COR-L47 (cell line): ENCODE data around the gene CSNK1G3.
A peak's percentile ranks its signal among the peaks of the same experiment; 100 is the strongest.
"Not testable (repeated sequence)": the region's sequence is repeated elsewhere in the genome, so short reads cannot be mapped to it uniquely, and the experiment has no call there.

Source experiments
- DNase-seq: peaks from one replicate; lab custom pipeline; 2025; lab: John Stamatoyannopoulos, UW

Gene CSNK1G3

GRCh38 chr5:123559434-123559775 is 47.4 kb downstream of the CSNK1G3 start:
- DNase-seq, result no peak

DNA sequence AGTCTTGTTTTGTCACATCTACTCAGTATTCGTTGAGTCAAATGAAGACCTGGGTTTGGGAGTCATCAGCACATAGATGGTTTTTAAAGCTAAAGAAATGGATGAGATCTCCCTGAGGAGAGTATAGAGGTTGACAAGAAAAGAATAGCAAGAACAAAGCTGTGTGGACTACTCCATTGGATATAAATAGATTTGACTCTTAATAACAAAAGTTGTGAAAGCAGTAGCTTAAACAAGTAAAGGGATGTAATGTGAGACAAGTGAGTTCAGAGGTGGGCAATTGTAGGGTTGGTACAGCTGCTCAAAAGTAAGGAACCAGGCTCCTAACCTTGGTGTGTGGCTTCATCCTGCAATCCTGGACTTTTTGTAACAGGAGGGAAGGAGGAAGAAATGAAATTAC is 49.3 kb downstream of the CSNK1G3 start:
- no peak for DNase-seq

GRCh38 chr5:123571927-123572326 is 60.0 kb downstream of the CSNK1G3 start:
- DNase-seq, result no peak

DNA sequence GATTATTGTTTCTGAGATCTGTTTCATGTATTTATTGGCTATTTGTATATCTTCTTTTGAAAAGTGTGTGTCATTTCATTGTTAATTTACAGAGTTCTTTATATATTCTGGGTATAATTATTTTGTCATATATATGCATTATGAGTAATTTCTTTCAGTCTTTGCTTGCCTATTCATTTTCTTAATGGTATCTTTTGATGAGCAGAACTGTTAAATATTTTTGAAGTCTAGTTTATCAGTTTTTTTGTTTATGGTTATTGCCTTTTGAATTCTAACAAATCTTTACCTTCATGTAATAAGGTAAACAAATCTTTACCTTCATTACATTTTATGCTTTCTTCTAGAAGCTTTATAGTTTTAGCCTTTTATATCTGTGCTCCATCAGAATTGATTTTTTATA is 66.4 kb downstream of the CSNK1G3 start:
- no peak for DNase-seq

DNA sequence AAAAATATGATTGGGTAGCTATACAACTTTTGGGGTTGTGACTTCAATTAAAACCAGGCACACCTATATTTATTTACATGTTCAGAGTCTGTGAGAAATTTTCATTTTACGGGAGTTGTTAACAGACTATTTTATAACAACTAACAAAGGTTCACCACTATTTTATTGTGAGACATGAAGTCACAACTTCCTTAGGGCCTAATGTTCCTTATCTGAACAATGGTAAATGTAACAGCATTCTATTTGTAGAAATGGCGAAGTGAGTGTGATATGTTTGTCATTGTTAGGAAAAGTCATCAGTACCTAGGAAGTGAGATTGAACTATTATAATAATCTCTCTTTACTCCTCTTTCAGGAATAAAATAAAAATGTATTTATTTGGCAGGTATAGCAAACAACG is 67.4 kb downstream of the CSNK1G3 start:
- no peak for DNase-seq

DNA sequence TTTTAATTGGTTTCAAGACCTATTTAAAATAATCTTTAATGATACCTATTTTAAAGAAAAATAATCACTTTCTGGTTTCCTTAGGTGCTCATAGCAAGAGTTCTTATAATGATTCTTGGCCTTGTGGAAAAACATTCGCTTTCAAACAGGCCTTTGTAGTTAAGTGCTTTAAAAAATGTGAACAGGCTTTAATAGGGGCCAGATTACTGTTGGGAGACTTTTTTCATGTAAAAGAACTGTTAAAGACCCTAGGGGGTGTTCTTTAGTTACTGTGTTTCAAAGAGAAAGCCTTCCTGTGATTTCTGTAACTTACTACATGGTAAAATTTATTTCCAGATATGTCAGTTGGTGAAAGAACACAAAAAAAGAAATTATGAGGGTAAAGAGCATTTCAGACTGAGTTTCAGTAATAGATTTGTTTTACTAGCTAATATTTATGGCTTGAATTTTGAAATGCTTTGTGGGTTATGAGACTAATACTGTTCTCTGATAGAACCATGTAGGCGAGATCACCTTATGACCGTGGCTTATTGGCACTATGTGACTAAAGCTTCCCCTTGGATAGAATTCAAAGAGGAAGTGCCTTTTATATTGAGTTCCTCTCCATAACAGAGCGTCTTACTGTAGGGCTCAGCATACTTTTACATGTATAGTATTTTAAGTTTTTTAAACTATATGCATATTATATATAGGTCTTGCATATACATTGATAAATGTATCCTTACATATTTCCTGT is 70.7 kb downstream of the CSNK1G3 start:
- no peak for DNase-seq

GRCh38 chr5:123585871-123586270 is 73.9 kb downstream of the CSNK1G3 start:
- DNase-seq, result no peak

DNA sequence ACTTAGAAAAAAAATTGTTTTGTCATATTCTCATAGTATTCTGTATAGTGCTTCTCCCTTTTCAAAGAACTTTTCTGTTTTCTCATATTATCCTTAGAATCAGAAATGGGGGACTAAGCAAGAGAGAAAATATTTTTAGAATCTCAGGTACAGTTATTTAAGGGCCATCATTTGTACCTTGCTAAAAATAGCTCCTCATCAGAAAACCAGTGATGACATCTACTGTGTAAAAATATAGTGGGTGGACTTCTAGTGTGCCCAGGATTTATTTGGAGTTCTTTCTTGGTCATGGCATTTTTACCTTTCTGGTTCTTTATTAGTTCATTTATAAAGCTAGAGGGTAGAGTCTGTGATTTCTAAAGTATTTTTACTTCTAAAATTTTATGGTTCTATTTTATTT is 82.5 kb downstream of the CSNK1G3 start:
- DNase-seq, result no peak

GRCh38 chr5:123597018-123597417 is 85.0 kb downstream of the CSNK1G3 start:
- DNase-seq, result no peak

GRCh38 chr5:123598028-123598689 is 86.2 kb downstream of the CSNK1G3 start:
- no peak for DNase-seq

GRCh38 chr5:123599171-123599570 is 87.2 kb downstream of the CSNK1G3 start:
- DNase-seq, result no peak

- DNase-seq, result no peak
Observed at GRCh38 chr5:123601610-123602009, 89.6 kb downstream of the CSNK1G3 start.

DNA sequence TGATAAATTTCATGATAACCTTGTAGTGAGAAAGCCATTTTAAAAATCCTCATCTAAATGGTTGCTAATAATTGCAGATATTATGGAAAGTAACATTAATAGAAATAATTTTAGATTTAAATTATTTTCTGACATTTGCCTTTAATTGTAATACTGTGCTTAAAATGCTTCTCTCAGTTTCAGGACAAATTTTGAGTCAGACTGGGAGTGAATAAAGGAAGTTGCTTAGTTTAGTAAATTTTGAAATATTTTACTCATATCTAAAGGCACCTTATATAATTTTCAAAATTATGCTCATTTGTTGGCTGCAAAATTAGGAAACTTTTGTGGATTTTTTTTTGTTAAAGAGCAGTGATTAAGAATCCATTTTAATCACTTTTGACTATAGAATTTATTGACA is 93.8 kb downstream of the CSNK1G3 start:
- no peak for DNase-seq

DNA sequence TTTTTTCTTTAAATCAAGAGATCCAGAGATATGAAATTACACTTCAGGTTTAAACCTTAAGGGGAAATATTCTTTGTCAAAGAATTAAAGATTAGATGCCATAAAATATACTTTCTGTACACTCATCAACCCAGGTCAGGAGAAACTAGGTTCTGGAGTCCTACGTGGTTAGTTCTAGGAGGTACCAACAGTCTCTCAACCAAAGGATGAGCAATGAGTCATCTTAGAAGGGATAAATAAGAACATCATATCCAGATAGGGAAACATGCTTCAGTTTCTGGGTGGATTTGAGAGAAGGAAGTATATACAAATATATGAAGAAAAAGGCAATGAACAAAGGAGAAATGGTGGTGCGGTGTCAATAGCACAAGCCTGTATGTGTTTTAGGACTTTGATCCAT is 98.2 kb downstream of the CSNK1G3 start:
- no peak for DNase-seq

- peak; percentile 16 for DNase-seq
Observed at GRCh38 chr5:123610665-123611405, 98.9 kb downstream of the CSNK1G3 start.

DNA sequence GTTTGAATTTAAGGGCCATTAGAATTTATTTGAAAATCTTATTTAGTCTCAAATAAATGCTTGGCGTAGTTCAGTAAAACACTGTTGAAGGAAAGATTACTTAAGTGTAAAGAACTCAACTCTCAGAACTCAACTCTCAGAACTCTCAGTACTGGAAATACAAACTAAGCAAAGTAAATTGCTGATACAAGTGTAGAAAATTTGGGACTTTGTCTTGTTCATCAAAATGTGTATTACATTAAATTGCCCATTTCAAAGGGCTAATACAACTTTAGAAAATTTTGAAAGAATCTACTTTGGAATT is 99.4 kb downstream of the CSNK1G3 start:
- DNase-seq, result no peak

- DNase-seq, result no peak
Observed at GRCh38 chr5:123617561-123617960, 105.6 kb downstream of the CSNK1G3 start.

GRCh38 chr5:123626051-123626450 is 114.1 kb downstream of the CSNK1G3 start:
- DNase-seq, result no peak

- DNase-seq, result no peak
Observed at GRCh38 chr5:123628860-123629544, 117.0 kb downstream of the CSNK1G3 start.

- no peak for DNase-seq
Observed at GRCh38 chr5:123636006-123636405, 124.0 kb downstream of the CSNK1G3 start.

DNA sequence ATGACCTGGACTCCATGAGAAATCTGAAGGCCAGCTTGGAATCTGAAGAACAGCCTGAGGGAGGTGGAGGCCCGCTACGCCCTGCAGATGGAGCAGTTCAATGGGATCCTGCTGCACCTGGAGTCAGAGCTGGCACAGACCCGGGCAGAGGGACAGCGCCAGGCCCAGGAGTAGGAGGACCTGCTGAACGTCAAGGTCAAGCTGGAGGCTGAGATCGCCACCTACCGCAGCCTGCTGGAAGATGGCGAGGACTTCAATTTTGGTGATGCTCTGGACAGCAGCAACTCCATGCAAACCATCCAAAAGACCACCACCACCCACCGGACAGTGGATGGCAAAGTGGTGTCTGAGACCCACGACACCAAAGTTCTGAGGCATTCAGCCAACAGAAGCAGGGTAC is 125.1 kb downstream of the CSNK1G3 start:
- DNase-seq, result not testable (repeated sequence)

DNA sequence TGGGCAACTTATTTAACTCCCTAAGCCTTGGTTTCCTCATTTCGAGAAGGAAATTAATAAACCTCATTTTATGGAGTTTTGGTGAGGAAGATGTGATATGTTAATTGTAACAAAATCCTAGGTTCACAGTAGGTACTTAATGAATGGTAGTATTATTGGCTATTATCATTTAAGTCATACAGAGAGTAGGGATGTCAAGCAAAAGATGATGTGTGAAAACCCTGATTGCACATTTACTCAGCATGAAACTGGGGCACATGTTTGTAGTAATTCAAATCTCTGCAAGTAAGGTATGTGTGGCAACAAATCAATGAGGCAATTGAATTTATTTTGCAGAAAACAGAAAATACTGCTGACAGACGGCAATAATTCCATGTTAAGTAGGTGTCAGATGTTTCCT is 127.3 kb downstream of the CSNK1G3 start:
- no peak for DNase-seq
